IMR-90 (cell line): ENCODE measurements around the gene VTCN1. TPM values are rescaled to one million over a fixed set of nuclear protein-coding genes. Genes with fewer than 3 reads are reported as not detected.

Experiments
- ATAC-seq: fragments of 200-7000 bp; cut with Tn5 transposase; 2 replicates; pipeline ENCODE4 v1.9.1; 2020; ENCODE audit warnings: low read depth, mild to moderate bottlenecking, moderate library complexity
- BruUV-seq: library from RNA; stranded (reverse); fragments of 400-500 nt; replicated peaks from 2 replicates; lab custom pipeline; 2021; lab: Mats Ljungman, UMichigan
- CTCF ChIA-PET: fragments of 300-600 bp; formaldehyde crosslinking; extraction: SDS; loops from one replicate; lab custom pipeline; 2021; ENCODE audit warnings: antibody characterized with exemption; lab: Yijun Ruan, JAX
- POLR2A ChIA-PET: fragments of 300-600 bp; sonication (Branson Sonifier 250); formaldehyde crosslinking; loops from one replicate; lab custom pipeline; 2022; ENCODE audit warnings: antibody characterized with exemption; ENCODE audit not compliant: unreplicated experiment; lab: Charles Lee
- DNase-seq: peaks from one replicate; pipeline ENCODE4 v3.0.0; 2013
- H2AFZ ChIP-seq: replicated peaks from 2 replicates; pipeline ENCODE3; 2013; ENCODE audit warnings: low read length, mild to moderate bottlenecking; ENCODE audit not compliant: poor library complexity
- H2AK5ac ChIP-seq: 2 replicates; pipeline ENCODE4 v1.6.1; 2013; ENCODE audit warnings: low read depth, low read length, inconsistent platforms
- H2AK9ac ChIP-seq: replicated peaks from 2 replicates; pipeline ENCODE3; 2013; ENCODE audit warnings: mild to moderate bottlenecking, low read depth, low read length, moderate library complexity; ENCODE audit not compliant: poor library complexity
- H2BK120ac ChIP-seq: 2 replicates; pipeline ENCODE4 v1.6.1; 2013; ENCODE audit warnings: low read depth, low read length, inconsistent platforms
- H2BK15ac ChIP-seq: 3 replicates; pipeline ENCODE4 v1.6.1; 2013; ENCODE audit warnings: low read depth, low read length, inconsistent platforms
- H2BK20ac ChIP-seq: 2 replicates; pipeline ENCODE4 v1.6.1; 2013; ENCODE audit warnings: low read depth, mild to moderate bottlenecking, inconsistent platforms, low read length, moderate library complexity
- H2BK5ac ChIP-seq: 2 replicates; pipeline ENCODE4 v1.6.1; 2013; ENCODE audit warnings: mild to moderate bottlenecking, low read depth, low read length, inconsistent platforms; ENCODE audit not compliant: poor library complexity, severe bottlenecking
- H3K14ac ChIP-seq: replicated peaks from 2 replicates; pipeline ENCODE4 v1.6.1; 2013; ENCODE audit warnings: low read depth, low read length, inconsistent platforms
- H3K18ac ChIP-seq: 2 replicates; pipeline ENCODE4 v1.6.1; 2013; ENCODE audit warnings: low read depth, low read length, control low read depth
- H3K23ac ChIP-seq: 2 replicates; pipeline ENCODE4 v1.6.1; 2013; ENCODE audit warnings: low read depth, low read length, inconsistent platforms
- H3K27ac ChIP-seq: 2 replicates; pipeline ENCODE4 v1.5.1; 2013; ENCODE audit warnings: mild to moderate bottlenecking, control low read depth, low read length; ENCODE audit not compliant: insufficient read depth
- H3K27me3 ChIP-seq: 2 replicates; pipeline ENCODE4 v1.6.1; 2013; ENCODE audit warnings: low read length; ENCODE audit not compliant: control insufficient read depth, insufficient read depth
- H3K36me3 ChIP-seq: 2 replicates; pipeline ENCODE4 v1.6.1; 2013; ENCODE audit warnings: low read length, mixed read lengths; ENCODE audit not compliant: control insufficient read depth, insufficient read depth
- H3K4ac ChIP-seq: 2 replicates; pipeline ENCODE4 v1.6.1; 2013; ENCODE audit warnings: low read depth, low read length, inconsistent platforms
- H3K4me1 ChIP-seq: 2 replicates; pipeline ENCODE4 v1.6.1; 2013; ENCODE audit warnings: low read length, mixed read lengths; ENCODE audit not compliant: control insufficient read depth, insufficient read depth
- H3K4me2 ChIP-seq: 2 replicates; pipeline ENCODE4 v1.6.1; 2013; ENCODE audit warnings: low read depth, mild to moderate bottlenecking, control low read depth, low read length, moderate library complexity
- H3K4me3 ChIP-seq: 2 replicates; pipeline ENCODE4 v1.5.1; 2013; ENCODE audit warnings: low read depth, mild to moderate bottlenecking, control low read depth, low read length, moderate library complexity; ENCODE audit not compliant: insufficient read depth
- H3K56ac ChIP-seq: 2 replicates; pipeline ENCODE4 v1.6.1; 2013; ENCODE audit warnings: low read length, inconsistent platforms; ENCODE audit not compliant: insufficient read depth; ENCODE audit errors: extremely low read depth
- H3K79me1 ChIP-seq, 2 experiments: 2 replicates each; pipeline ENCODE4 v1.6.1; 2013; ENCODE audit warnings: low read length in 2 of 2, inconsistent platforms in 1 of 2, low read depth in 1 of 2
- H3K9ac ChIP-seq: 2 replicates; pipeline ENCODE4 v1.6.1; 2013; ENCODE audit warnings: low read depth, low read length, control low read depth
- H3K9me1 ChIP-seq: 2 replicates; pipeline ENCODE4 v1.6.1; 2013; ENCODE audit warnings: low read length, inconsistent platforms; ENCODE audit not compliant: insufficient read depth
- H3K9me3 ChIP-seq: 2 replicates; pipeline ENCODE4 v1.6.1; 2013; ENCODE audit warnings: low read length; ENCODE audit not compliant: control insufficient read depth, insufficient read depth
- H4K20me1 ChIP-seq: 2 replicates; pipeline ENCODE4 v1.6.1; 2013; ENCODE audit warnings: low read length, inconsistent platforms; ENCODE audit not compliant: insufficient read depth
- H4K5ac ChIP-seq: 2 replicates; pipeline ENCODE4 v1.6.1; 2013; ENCODE audit warnings: mild to moderate bottlenecking, low read depth, low read length, control low read depth
- H4K8ac ChIP-seq, 2 experiments: 2 replicates each; pipeline ENCODE4 v1.6.1; 2013; ENCODE audit warnings: low read depth in 2 of 2, low read length in 2 of 2, control low read depth in 1 of 2, inconsistent platforms in 1 of 2
- H4K91ac ChIP-seq: 2 replicates; pipeline ENCODE4 v1.6.1; 2013; ENCODE audit warnings: low read depth, low read length, inconsistent platforms; ENCODE audit not compliant: insufficient read depth
- FOS ChIP-seq: fragments of 150-350 bp; IDR thresholded peaks from 2 replicates; pipeline ENCODE4 v1.6.1; 2016; ENCODE audit warnings: low read depth, low read length
- MXI1 ChIP-seq: IDR thresholded peaks from 2 replicates; pipeline ENCODE4 v1.6.1; 2012; ENCODE audit warnings: low read depth, mild to moderate bottlenecking, low read length, moderate library complexity, borderline replicate concordance
- NFE2L2 ChIP-seq: fragments of 150-350 bp; IDR thresholded peaks from 2 replicates; pipeline ENCODE4 v1.6.1; 2016; ENCODE audit warnings: low read depth, mild to moderate bottlenecking, low read length
- WGBS, 2 experiments: methylation state at CpG; one replicate each; pipeline versions ENCODE4 v1.1.5 to v1.1.7; 2013; ENCODE audit warnings: missing lambda C conversion rate in 2 of 2; ENCODE audit not compliant: insufficient read length in 1 of 2; ENCODE audit errors: extremely low coverage in 2 of 2; 5-methylcytosine and 5-hydroxymethylcytosine counted together
- dilution Hi-C: fragments of 300-500 bp; cut with HindIII; formaldehyde crosslinking; loops from one replicate; pipeline ENCODE4 v1.14.3; 2018; ENCODE audit warnings: low sequenced_read_pairs; ENCODE audit not compliant: unreplicated experiment
- in situ Hi-C: fragments of 300-500 bp; cut with MboI; formaldehyde crosslinking; loops from 3 replicates; pipeline ENCODE4 v1.14.3; 2019; ENCODE audit warnings: low sequenced_read_pairs, inconsistent platforms, mixed read lengths
- intact Hi-C: fragments of 100-400 bp; cut with micrococcal nuclease; formaldehyde crosslinking; loops from 2 replicates; pipeline ENCODE4 v1.10.0; 2022
- polyA plus RNA-seq, 3 experiments: library from polyadenylated mRNA; depleted of rRNA; stranded (reverse); fragments of >200 nt; gene quantifications; 2 replicates each; pipeline ENCODE4 v1.2.3, GENCODE V29; 2012; ENCODE audit warnings: low replicate concordance in 1 of 3
- total RNA-seq: library from RNA; depleted of rRNA; stranded (reverse); fragments of >200 nt; gene quantifications from 2 replicates; pipeline ENCODE4 v1.2.3, GENCODE V29; 2012

The VTCN1 gene
- total and polyA plus RNA-seq, 2 of the 4 experiments (the other 2 are of a cell fraction) = not detected

DNA sequence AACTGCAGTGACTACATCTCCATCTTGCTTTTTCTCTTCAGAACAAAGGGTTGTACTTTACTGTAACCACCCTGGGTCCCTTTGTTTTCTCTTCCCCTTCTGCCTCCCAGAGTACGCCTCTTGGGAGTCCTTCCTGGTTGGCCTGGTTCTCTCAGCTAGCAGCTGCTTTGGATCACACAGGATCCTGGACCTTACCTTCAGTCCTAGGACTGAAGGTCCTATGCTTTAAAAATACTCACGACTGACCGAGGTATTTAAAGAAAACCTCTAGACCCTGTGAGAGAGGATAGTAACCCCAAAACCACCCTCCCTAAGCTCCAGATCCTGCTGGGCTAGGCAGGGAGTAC is 94.0 kb downstream of the VTCN1 start:
- no peak overlapping the region for H3K18ac ChIP-seq
- no peak for DNase-seq
- no peaks in the 10 kb centered on the region for H3K27me3 ChIP-seq
- ChIA-PET POLR2A (interaction anchor here (0.6 kb wide), 1 partner anchor 51 kb away, joined by 11 read pairs; no protein-coding TSS in a partner anchor), CTCF (interaction anchor here (0.9 kb wide), 1 partner anchor 22 kb away, joined by 4 read pairs; no protein-coding TSS in a partner anchor)
- peaks cover 13% of the 10 kb centered on the region for H3K36me3 ChIP-seq
- H3K23ac ChIP-seq = no peak overlapping the region
- H3K4ac ChIP-seq = no peak overlapping the region
- no peak for TF ChIP-seq FOS
- no peak for TF ChIP-seq MXI1
- TF ChIP-seq NFE2L2 = no peak
- no peak overlapping the region for H2BK15ac ChIP-seq
- in situ Hi-C loops = no loop called here
- no peak overlapping the region for H3K27ac ChIP-seq
- H2AK9ac ChIP-seq = no peak overlapping the region
- no peak overlapping the region for H2BK20ac ChIP-seq
- H2AFZ ChIP-seq = no peak overlapping the region
- no peaks in the 10 kb centered on the region for H3K9me3 ChIP-seq
- intact Hi-C loops = no loop called here
- peaks cover 5% of the 10 kb centered on the region; the same call in 1 of the 2 replicates for H3K9me1 ChIP-seq
- H3K79me1 ChIP-seq = peaks cover 5 to 9% of the 10 kb centered on the region in 2 experiments; a peak in 1 of 4 replicates
- no peak for ATAC-seq
- dilution Hi-C loops = no loop called here
- H3K4me1 ChIP-seq = peaks cover 5% of the 10 kb centered on the region; the same call in 1 of the 2 replicates
- BruUV-seq = no TSS peak
- H2AK5ac ChIP-seq = no peak overlapping the region
- H3K4me3 ChIP-seq = no peak overlapping the region
- no peak overlapping the region for H3K14ac ChIP-seq
- H2BK120ac ChIP-seq = no peak overlapping the region
- no peak overlapping the region for H2BK5ac ChIP-seq
- no peak overlapping the region for H4K8ac ChIP-seq
- no peak overlapping the region for H4K91ac ChIP-seq
- no peaks in the 10 kb centered on the region for H4K20me1 ChIP-seq
- H3K9ac ChIP-seq = no peak overlapping the region
- no peak overlapping the region for H3K56ac ChIP-seq
- no peak overlapping the region for H3K4me2 ChIP-seq
- WGBS, 2 experiments = 100% methylated on average over 1 of the region's 3 CpGs; no CpG with 5 or more reads in 1 of the 2 experiments
- no peak overlapping the region for H4K5ac ChIP-seq
